HCT116 (cell line): ENCODE results near the gene CALML3. TPM values are rescaled to one million over a fixed set of nuclear protein-coding genes. Genes with fewer than 3 reads are reported as not detected.
A peak's percentile ranks its signal among the peaks of the same experiment; 100 is the strongest.

Experiments used
- ATAC-seq: fragments of 200-7000 bp; cut with Tn5 transposase; 2 replicates; pipeline ENCODE4 v1.9.1; 2020; ENCODE audit warnings: mild to moderate bottlenecking, moderate library complexity
- BruUV-seq: library from RNA; stranded (reverse); fragments of 400-500 nt; replicated peaks from 2 replicates; lab custom pipeline; 2021; lab: Mats Ljungman, UMichigan
- CTCF ChIA-PET: fragments of 300-600 bp; sonication (Branson Sonifier 250); formaldehyde crosslinking; loops from one replicate; lab custom pipeline; 2021; ENCODE audit warnings: antibody characterized with exemption; lab: Charles Lee
- POLR2A ChIA-PET: fragments of 300-600, 350-600 bp; sonication (Branson Sonifier 250); formaldehyde crosslinking; loops from one replicate; lab custom pipeline; 2021; ENCODE audit warnings: antibody characterized with exemption; lab: Charles Lee
- RAD21 ChIA-PET, 2 experiments: fragments of 300-600 bp; sonication (Branson Sonifier 250); formaldehyde crosslinking; loops; one replicate each; lab custom pipeline; 2023; ENCODE audit warnings: low total read pairs in 2 of 2; ENCODE audit not compliant: uncharacterized antibody in 2 of 2, unreplicated experiment in 2 of 2, low non-redundant PET in 1 of 2; lab: Charles Lee
- DNase-seq: peaks from one replicate; pipeline ENCODE4 v3.0.0-alpha.2; 2010; ENCODE audit warnings: low read depth, low spot score
- H2AFZ ChIP-seq: fragments of 200-600 bp; shearing (Covaris generic), sonication (generic); 2 replicates; pipeline ENCODE4 v1.6.1; 2017; ENCODE audit warnings: low read depth, mixed run types, mixed read lengths, antibody characterized with exemption, low read length; ENCODE audit not compliant: poor library complexity, severe bottlenecking
- H3K27ac ChIP-seq: 2 replicates; pipeline ENCODE4 v1.5.1; 2012; ENCODE audit warnings: low read depth, low read length
- H3K27me3 ChIP-seq: fragments of 200-600 bp; sonication (generic); 2 replicates; pipeline ENCODE4 v1.6.1; 2016; ENCODE audit warnings: mixed run types, low read length, mixed read lengths; ENCODE audit not compliant: insufficient read depth
- H3K36me3 ChIP-seq, 2 experiments: fragments of 200-500 bp in 1 of 2; fragments of 200-600 bp in 1 of 2; sonication (Bioruptor generic) in 1 of 2; sonication (generic) in 1 of 2; 2 replicates each; pipeline versions ENCODE4 v1.5.1 to v1.6.1; 2014 to 2016; ENCODE audit warnings: low read length in 2 of 2, inconsistent platforms in 1 of 2, mixed read lengths in 1 of 2, mixed run types in 1 of 2; ENCODE audit not compliant: insufficient read depth in 2 of 2, control insufficient read depth in 1 of 2
- H3K4me1 ChIP-seq, 2 experiments: fragments of 200-600 bp in 1 of 2; sonication (generic) in 1 of 2; 2 replicates each; pipeline versions ENCODE4 v1.5.1 to v1.6.1; 2012 to 2017; ENCODE audit warnings: low read length in 2 of 2, inconsistent platforms in 1 of 2, mild to moderate bottlenecking in 1 of 2, mixed read lengths in 1 of 2, mixed run types in 1 of 2, moderate library complexity in 1 of 2; ENCODE audit not compliant: insufficient read depth in 2 of 2, control insufficient read depth in 1 of 2
- H3K4me2 ChIP-seq: fragments of 200-600 bp; sonication (generic); 2 replicates; pipeline ENCODE4 v1.6.1; 2017; ENCODE audit warnings: mixed run types, low read length, mixed read lengths
- H3K4me3 ChIP-seq, 2 experiments: fragments of 200-600 bp in 1 of 2; sonication (generic) in 1 of 2; replicated peaks in 1 of 2; 2 replicates each; pipeline ENCODE4 v1.5.1; 2011 to 2016; ENCODE audit warnings: low read length in 2 of 2, control low read depth in 1 of 2, low read depth in 1 of 2, mild to moderate bottlenecking in 1 of 2, mixed read lengths in 1 of 2, mixed run types in 1 of 2
- H3K79me2 ChIP-seq: fragments of 200-600 bp; sonication (generic); 2 replicates; pipeline ENCODE4 v1.6.1; 2017; ENCODE audit warnings: mild to moderate bottlenecking, mixed run types, low read length, moderate library complexity, mixed read lengths; ENCODE audit not compliant: insufficient read depth
- H3K9ac ChIP-seq: fragments of 200-600 bp; sonication (generic); 2 replicates; pipeline ENCODE4 v1.6.1; 2016; ENCODE audit warnings: low read length, mixed read lengths
- H3K9me2 ChIP-seq: fragments of 200-600 bp; sonication (generic), shearing (Covaris generic); 2 replicates; pipeline ENCODE4 v1.6.1; 2017; ENCODE audit warnings: mixed run types, mild to moderate bottlenecking, moderate library complexity; ENCODE audit not compliant: insufficient read depth
- H3K9me3 ChIP-seq, 2 experiments: fragments of 200-500 bp in 1 of 2; fragments of 200-600 bp in 1 of 2; sonication (Bioruptor generic) in 1 of 2; sonication (generic) in 1 of 2; 2 replicates each; pipeline ENCODE4 v1.6.1; 2014 to 2017; ENCODE audit warnings: low read length in 2 of 2, mixed read lengths in 2 of 2, inconsistent platforms in 1 of 2, low read depth in 1 of 2, mild to moderate bottlenecking in 1 of 2, mixed run types in 1 of 2, moderate library complexity in 1 of 2; ENCODE audit not compliant: control insufficient read depth in 1 of 2, insufficient read depth in 1 of 2
- H4K20me1 ChIP-seq: fragments of 200-600 bp; sonication (generic), shearing (Covaris generic); 2 replicates; pipeline ENCODE4 v1.6.1; 2017; ENCODE audit warnings: mixed run types, mild to moderate bottlenecking, moderate library complexity; ENCODE audit not compliant: insufficient read depth
- CBX3 ChIP-seq: IDR thresholded peaks from 2 replicates; pipeline ENCODE4 v1.6.1; 2012; ENCODE audit warnings: low read depth
- ELF1 ChIP-seq: IDR thresholded peaks from 2 replicates; pipeline ENCODE4 v1.6.1; 2012; ENCODE audit warnings: low read depth, borderline replicate concordance
- RAD21 ChIP-seq: IDR thresholded peaks from 2 replicates; pipeline ENCODE4 v1.6.1; 2012; ENCODE audit warnings: low read depth, mild to moderate bottlenecking
- REST ChIP-seq: IDR thresholded peaks from 2 replicates; pipeline ENCODE4 v1.6.1; 2012; ENCODE audit warnings: low read depth
- intact Hi-C: fragments of 100-400 bp; cut with micrococcal nuclease; formaldehyde crosslinking; loops from 2 replicates; pipeline ENCODE4 v1.10.0; 2022
- total RNA-seq: library from RNA; stranded (reverse); gene quantifications from one replicate; pipeline ENCODE4 v1.2.1, GENCODE V29; 2021; ENCODE audit not compliant: unreplicated experiment

CALML3 gene
- total RNA-seq, 1 experiment from 2014 or later: not detected

- TF ChIP-seq REST (no peak), ELF1 (no peak)
- TF ChIP-seq, all 23 proteins: peak for 0
Measured at GRCh38 chr10:5518143-5518542, 6.6 kb upstream of the CALML3 start (continued).

GRCh38 chr10:5519054-5519453 lies 5.7 kb upstream of the CALML3 start:
- no peaks in the 10 kb centered on the region for H3K9me2 ChIP-seq
- intact Hi-C loops: no loop called here
- no peak for DNase-seq
- H3K4me2 ChIP-seq: no peak overlapping the region
- no peaks in the 10 kb centered on the region for H3K4me1 ChIP-seq
- no TSS peak for BruUV-seq
- H2AFZ ChIP-seq: no peak overlapping the region
- no peak for ATAC-seq
- no peak overlapping the region for H3K4me3 ChIP-seq
- H3K9me3 ChIP-seq: no peaks in the 10 kb centered on the region
- ChIA-PET CTCF (no interaction called here), RAD21 (no interaction called here), POLR2A (no interaction called here)
- H3K36me3 ChIP-seq: no peaks in the 10 kb centered on the region
- no peaks in the 10 kb centered on the region for H3K79me2 ChIP-seq
- H4K20me1 ChIP-seq: no peaks in the 10 kb centered on the region
- no peaks in the 10 kb centered on the region for H3K27me3 ChIP-seq
- TF ChIP-seq CBX3: peak; percentile 36; the same call in 1 of the 2 replicates
- TF ChIP-seq RAD21: no peak
- no peak overlapping the region for H3K9ac ChIP-seq
- H3K27ac ChIP-seq: no peak overlapping the region
